GM18867 (cell line): Measurements from ENCODE around the gene OTC.

Experiments used
- ATAC-seq: cut with Tn5 transposase; IDR thresholded peaks from one replicate; pipeline ENCODE4 v1.9.1; 2021; ENCODE audit warnings: mild to moderate bottlenecking, moderate library complexity; ENCODE audit not compliant: unreplicated experiment

The OTC gene

GRCh38 chrX:38462257-38462656 lies 109.9 kb downstream of the OTC start:
- no peak for ATAC-seq

- ATAC-seq: no peak
Measured at GRCh38 chrX:38465686-38466085, 113.3 kb downstream of the OTC start.

GRCh38 chrX:38468563-38469157 lies 116.3 kb downstream of the OTC start:
- no peak for ATAC-seq
